Activated CD4-positive, alpha-beta T cell treated with anti-CD3 and anti-CD28 coated beads for 24 hours (primary cell): ENCODE measurements around the gene RNPC3.
A peak's percentile ranks its signal among the peaks of the same experiment; 100 is the strongest.

Experiments
- DNase-seq, 2 donors: peaks; one replicate each; pipeline ENCODE4 v3.0.0-alpha.2; 2020; ENCODE audit warnings: low read depth in 2 of 2

The RNPC3 gene, protein sequence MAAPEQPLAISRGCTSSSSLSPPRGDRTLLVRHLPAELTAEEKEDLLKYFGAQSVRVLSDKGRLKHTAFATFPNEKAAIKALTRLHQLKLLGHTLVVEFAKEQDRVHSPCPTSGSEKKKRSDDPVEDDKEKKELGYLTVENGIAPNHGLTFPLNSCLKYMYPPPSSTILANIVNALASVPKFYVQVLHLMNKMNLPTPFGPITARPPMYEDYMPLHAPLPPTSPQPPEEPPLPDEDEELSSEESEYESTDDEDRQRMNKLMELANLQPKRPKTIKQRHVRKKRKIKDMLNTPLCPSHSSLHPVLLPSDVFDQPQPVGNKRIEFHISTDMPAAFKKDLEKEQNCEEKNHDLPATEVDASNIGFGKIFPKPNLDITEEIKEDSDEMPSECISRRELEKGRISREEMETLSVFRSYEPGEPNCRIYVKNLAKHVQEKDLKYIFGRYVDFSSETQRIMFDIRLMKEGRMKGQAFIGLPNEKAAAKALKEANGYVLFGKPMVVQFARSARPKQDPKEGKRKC

DNA sequence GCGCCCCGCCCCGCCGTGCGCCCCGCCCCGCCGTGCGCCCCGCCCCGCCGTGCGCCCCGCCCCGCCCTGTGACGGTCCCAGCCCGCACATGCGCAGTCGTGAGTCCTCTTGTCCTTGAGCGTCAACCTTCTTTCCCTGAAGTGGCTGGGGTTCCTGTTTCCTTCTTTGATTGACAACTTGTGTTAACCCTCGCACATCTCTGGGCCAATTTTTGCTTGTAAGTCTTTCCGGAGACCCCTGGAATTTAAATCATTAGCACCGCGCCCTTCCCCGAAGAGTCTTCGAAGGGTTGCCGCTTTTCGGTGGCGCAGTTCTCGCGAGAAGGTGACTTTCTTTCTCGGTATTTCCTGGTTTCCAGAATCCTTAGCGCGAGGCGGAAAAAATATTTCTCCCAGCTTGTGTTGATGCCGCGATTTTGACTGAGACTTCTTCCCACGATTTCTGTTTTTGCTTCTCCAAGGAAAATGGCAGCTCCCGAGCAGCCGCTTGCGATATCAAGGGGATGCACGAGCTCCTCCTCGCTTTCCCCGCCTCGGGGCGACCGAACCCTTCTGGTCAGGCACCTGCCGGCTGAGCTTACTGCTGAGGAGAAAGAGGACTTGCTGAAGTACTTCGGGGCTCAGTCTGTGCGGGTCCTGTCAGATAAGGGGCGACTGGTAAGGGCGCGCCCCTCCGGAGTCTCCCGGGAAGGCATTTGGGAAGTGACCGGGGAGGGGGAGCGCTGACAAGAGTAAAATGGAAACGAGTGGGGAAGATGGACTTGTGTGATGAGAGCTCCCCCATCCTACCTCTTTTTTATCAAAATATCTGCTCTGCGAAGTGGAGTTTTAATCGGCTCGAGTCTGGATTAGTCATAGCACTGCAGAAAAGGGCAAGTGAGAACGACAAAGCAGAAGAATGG is at the start of gene RNPC3:
TSS of gene RNPC3 (plus strand) at position 93 of the 901 bp plus-strand sequence. CDS start at position 465, 372 bp downstream.
- DNase-seq = peak; percentile 69 to 81

DNA sequence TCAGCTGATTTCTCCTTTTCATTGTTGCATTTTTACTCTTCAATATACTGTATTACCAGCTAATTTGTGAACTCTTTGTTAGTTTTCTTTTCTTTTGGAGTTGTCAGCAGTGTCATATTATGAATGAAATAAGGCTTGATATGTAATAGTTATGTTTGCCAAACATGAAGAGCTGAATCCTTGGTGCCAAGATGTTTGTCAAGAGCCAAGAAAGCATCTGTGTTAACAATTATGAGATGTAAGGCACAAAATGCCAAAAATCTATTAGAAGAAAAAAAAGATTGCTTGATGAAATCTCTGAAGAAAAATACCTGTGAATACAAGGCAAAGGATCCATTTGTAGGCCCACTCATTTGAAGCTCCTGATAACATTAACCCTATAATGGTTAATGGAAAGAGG is 48.4 kb upstream of the RNPC3 start:
- no peak for DNase-seq

DNA sequence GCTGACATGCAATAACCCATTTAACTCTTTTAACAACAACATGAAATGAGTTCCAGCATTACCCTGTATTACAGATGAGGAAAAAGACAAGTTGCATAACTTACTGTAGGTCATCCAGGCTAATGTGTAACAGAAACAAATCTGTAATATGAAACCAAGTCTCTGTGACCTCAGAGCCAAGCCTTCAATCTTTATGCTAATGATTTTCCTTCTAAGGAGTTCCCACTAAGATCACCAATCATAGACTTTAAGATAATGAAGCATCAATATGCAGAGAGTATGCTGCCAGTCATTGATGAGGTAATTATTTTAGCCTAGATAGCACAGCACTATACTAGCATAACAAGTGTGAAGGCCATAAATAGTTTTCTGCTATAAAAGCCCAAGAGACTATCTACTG is 35.6 kb upstream of the RNPC3 start:
- no peak for DNase-seq

DNA sequence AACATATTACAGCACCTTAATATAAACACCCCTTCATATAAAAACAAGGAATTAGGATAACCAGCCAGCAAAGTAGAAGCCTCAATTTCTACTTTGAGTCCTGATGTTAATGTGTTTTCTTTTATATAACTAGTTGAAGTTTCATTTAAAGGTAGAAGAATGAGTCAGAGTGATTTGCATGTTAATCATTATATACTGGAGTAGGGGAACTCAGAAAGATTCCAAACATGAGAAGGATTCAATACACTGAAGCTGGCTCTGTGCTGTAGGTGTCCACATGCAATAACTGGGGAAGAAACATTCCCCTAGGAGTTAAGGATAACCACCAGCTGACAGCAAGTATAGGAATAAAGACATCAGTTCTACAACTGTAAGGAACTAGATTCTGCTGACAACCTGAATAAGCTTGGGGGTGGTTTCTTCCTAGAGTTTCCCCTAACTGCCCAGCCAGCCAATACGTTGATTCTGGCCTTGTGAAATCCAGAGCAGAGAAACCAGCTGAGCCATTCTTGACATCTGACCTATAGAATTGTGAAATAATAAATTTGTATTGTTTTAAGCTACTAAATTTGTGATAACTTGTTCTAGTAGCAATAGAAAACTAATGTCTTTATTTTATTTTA is 33.4 kb upstream of the RNPC3 start:
- DNase-seq = no peak

DNA sequence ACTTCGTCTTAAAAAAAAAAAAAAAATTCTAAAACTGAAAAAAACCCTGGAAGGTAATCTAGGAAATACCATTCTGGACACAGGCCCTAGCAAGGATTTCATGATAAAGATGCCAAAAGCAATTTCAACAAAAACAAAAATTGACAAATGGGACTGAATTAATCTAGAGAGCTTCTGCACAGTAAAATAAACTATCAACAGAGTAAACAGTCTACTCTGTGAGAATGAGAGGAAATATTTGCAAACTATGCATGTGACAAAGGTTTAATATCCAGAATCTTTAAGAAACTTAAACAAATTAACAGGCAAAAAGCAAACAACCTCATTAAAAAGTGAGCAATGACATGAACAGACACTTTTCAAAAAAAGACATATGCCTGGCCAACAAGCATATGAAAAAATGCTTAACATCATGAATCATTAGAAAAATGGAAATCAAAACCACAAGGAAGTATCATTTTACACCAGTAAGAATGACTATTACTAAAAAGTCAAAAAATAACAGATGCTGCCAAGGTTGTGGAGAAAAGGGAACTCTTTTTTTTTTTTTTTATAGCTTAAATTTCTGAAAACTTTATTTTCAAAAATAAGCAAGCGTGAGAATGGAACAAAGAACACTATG is 29.4 kb upstream of the RNPC3 start:
- no peak for DNase-seq

DNA sequence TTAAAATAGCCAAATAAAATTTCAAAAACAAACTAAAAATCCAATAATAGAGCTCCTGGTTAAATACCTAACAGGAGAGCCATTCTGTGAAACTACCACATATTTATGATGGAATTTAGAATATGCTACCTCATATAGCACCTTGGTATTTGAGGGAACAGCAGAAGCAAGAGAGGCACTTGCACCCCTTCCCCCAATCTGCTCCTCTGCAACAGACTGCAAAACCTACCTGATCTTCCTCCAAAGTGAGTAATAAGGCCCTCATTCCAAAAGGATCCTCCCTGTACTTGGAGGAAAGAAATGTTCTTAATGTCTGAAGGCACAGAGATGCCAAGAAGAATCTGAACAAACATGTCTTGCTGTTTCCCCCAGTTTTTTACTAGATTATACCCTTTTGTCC is 28.1 kb upstream of the RNPC3 start:
- DNase-seq = no peak

DNA sequence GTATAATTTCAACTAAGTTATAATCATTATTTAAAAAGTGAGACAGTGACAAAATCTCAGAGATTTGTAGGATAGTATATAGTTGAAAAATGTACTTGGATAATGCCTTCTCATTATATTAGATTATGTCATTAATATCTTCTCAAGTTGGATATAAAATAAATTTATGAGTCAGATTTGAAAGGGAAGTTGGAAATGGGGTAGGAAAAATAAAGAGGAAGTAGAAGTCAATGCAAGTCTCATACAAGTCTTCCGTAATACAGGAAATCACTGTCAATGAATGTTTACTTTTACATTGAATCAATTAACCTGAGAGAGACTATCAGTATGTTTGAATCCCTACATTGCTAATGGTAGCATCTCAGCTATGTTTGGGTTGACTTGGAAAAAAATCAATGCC is 16.2 kb upstream of the RNPC3 start:
- no peak for DNase-seq

DNA sequence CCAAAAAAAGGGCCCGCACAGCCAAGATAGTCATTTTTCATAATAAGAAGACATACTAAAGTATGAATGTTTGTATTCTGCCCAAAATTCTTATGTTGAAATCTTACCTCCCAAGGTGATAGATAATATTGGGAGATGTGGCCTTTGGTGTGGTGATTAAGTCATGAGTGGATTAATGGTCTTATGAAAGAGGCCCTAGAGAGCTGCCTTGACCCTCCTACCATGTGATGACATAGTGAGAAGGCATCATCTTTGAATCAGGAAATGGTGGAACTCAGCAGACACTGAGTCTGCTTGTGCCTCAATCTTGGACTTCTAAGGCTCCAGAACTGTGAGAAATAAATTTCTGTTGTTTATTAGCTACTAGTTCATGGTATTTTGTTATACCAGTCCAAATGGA is 11.8 kb upstream of the RNPC3 start:
- no peak for DNase-seq

DNA sequence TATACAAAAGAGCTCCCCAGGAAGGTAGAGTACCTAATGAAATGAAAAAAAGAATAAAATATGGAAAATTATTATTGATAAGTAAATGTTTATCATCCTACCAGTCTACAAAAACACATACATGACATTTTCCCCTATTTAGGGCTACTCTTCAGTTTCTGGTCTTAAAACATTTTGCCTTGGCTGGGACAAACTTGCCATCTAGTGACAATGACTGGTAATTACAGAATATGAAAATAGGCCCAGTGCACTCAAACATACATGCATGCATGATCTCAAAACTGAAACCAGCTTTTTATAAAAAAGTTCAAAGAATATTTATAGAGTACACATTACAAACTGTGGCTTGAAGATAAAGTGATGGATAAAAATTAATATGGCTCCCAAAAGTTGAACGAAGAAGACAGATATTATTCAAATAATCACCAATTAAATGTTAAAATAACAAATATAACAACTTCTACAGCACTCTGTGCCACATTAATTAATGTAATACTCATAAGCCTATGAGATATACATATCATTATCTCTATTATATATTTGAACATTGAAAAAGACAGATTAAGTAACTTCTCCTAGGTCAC is 10.5 kb upstream of the RNPC3 start:
- no peak for DNase-seq

DNA sequence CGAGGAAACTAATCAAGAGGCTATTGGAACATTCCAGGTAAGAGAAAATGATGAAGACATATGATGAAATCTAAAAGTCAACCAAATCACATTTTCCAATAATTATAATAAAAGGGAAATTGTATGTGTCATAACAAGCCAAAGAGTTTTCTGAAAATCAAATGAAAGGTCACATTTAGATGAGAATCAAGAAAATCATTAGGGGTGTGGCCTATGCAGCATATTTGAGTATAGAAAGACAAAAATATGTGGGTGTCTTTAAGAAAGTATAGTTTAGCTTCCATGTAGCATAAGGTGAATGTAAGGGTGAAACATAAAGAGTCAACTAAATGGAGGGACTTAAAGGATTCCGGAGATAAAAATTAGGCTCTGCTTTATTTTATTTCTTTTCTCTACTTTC is 9.2 kb upstream of the RNPC3 start:
- no peak for DNase-seq

DNA sequence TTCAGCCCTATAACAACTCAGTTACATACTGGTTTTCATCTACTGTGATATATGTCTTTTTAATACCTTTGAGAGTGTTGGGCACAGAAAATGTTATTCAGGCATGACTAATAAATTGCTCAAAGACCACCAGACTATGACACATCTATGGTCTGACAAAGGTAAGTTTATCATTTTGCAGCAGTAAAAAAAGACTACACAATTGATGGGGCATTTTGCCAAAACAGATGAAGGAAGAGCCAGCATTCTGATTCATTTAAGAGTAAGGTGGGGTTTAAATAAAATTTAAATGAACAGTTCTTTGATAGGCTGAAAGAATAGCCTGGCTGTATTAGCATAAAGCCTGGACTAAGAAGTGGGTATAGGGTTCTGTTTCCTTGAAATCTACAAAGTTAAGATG is 8.8 kb upstream of the RNPC3 start:
- DNase-seq = no peak

DNA sequence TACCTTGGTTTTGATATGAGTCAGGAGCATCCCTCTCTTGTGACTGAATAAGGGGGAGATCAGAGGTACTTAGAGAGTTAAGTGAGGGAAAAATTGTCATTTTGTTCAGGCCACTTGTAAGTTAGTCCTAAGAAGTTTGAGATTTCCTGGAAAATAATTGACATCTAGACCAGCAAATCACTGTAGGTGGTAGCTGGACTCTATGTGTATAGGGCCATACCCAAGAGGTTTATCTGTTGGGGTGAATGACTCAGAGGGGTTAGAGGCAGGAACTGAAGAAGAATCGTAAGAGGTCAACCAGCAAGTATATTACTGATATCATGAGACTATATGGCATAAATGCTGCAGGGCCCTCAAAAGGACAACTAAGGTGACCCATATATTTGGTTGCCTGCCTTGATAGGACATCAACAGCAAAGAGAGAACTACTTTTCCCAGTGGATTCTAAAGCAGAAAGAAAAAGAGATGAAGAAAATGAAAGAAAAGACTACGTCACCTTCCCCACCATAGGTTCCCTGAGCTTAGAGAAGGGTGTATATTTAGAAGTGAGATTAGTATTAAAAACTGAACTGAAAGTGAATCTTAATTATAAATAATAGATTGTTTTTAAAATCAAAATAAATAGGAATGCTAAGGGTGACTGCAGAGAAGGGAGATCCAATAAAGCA is 8.0 kb upstream of the RNPC3 start:
- no peak for DNase-seq

DNA sequence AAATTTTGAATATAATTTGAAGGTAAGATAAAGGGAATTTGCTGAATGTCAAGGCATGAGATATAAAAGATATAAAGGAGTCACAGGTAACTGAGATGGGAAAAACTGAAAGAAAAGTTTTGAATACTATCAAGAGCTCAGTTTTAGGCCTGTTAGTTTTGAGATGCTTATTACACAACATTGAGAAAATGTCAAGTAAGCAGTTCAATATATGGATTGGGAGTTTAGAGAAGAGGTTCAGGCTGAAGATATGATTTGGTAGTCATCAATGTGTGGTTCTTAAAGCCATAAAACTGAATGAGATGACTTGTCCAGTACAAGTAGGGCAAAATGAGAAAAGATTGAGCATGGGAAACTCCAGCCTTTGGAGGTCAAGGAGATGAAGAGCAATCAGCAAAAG is 4.7 kb upstream of the RNPC3 start:
- no peak for DNase-seq

DNA sequence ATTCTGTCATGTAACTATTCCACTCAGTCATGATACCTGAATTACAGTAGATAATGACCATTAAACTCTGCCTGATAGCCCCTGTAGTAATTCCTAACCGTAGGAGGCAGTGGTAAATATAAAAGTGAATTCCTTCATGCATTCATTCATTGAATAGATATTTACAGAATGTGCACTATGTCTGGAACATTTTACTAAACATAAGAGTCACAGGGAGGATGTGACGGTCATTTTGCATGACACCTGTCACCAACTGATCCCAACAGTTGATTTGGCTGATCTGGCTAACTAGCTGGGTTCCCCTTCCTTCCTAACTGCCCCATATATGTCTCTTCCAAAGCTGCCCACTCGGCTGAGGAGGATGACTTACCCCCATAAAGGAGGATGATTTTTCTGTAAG is 2.2 kb upstream of the RNPC3 start:
- DNase-seq = no peak

DNA sequence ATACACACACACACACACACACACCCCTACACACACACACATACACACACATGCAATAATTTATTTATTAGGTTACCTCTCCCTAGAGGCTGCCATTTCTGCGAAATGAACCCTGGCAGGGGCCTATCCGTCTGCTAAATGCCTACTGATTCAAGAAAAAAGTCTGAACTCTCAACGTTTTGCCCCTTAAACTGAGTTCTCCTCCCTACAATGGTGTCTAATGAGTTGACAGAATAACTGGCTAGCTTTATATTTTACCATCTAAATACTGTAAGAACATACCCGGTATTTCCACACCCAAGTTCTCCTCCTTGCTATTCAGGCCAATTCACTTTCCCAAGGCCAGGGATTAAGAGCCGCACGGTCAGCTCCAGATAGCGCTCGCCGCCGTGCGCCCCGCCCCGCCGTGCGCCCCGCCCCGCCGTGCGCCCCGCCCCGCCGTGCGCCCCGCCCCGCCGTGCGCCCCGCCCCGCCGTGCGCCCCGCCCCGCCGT is 339 bp upstream of the RNPC3 start:
- DNase-seq = no peak

DNA sequence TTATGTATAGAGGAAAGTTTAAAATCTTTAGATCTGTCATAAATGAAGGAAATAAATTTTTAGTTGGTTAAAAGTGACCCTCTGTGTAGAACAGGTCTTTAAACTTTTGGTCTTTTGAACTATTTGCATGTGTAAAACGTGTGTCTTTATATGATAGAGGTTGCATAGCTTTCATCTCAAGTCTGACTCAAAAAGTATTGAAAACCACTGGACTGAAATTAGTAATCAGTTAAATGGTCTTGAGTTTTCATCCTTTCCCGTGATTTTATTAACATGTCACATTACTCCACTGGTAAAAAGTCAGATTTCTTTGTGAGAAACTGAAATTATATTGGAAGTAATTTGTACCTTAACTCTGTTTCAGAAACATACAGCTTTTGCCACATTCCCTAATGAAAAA is 1.8 kb downstream of the RNPC3 start:
- DNase-seq = no peak

DNA sequence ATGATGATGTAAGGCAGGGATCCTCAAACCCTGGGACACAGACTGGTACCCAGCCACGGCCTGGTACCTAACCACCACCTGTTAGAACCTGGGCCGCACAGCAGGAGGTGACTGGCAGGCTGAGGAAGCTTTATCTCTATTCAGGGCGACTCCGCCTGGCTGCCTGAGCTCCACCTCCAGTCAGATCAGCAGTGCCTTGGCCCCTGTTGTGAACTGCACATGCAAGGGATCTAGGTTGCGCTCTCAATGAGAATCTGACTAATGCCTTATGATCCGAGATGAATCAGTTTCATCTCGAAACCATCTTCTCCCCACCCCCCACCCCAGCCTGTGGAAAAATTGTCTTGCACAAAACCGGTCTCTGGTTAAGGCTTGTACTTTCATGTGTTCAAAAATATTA is 4.2 kb downstream of the RNPC3 start:
- peak; percentile 43 to 51 for DNase-seq

DNA sequence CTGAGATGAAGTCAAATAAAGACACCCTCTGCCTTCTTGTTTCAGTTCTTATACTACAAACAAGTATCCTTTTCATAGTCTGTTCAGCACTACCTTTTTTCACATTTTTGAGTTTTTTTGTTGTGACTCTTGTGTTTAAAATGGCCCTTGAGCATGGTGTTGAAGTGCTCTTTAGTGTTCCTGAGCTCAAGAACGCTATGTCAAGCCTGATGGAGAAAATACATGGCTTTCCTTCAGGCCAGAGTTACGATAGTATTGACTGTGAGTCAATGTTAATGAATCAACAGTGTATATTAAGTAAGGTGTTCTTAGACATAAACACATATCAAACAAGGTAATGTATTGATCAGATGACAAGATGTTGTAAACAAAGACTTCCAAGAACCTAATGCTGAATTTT is 12.7 kb downstream of the RNPC3 start:
- DNase-seq = no peak

DNA sequence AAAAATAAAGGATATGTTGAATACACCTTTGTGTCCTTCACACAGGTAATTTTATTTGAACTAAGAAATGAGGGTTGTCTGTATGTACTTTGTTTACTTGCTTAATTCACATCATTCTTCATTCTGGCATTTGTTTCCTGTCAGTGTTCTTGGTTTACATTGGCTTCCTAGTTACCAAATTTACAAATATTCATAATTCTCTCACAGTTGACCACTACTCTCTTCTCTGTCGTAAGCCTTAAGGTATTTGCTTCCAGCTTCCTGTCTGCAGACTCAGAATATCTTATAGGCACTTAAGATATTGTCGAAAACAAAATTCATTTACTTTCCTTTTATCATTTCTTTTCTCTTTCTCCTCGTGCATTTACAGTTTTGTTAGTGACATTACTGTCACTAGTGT is 15.9 kb downstream of the RNPC3 start:
- no peak for DNase-seq

DNA sequence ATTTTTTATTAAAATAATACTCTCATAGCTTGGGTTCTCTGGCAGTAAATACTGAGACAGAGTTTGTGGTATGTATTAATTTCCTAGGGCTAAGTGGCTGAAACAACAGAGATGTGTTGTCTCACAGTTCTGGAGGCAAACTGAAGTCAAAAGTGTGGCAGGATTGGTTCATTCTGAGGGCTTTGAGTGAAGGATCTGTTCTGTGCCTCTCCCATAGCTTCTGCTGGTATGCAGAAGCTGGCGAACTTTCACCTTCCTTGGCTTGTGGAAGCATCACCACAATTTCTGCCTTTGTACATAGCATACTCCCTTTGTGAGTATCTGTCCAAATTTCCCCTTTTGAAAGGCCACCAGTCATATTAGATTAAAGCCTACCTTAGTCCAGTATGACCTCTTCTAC is 21.0 kb downstream of the RNPC3 start:
- no peak for DNase-seq

DNA sequence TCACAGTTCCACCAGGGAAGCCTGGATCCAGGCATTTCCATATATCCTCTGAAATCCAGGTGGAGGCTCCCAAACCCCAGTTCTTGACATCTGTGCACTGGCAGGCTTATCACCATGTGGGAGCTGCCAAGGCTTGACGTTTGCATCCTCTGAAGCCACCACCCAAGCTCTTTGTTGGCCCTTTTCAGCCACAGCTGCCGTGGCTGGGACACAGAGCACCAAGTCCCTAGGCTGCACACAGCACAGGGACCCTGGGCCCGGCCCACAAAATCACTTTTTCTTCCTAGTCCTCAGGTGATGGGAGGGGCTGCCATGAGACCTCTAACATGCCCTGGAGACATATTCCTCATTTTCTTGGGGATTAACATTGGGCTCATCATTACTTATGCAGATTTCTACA is 22.3 kb downstream of the RNPC3 start:
- no peak for DNase-seq
